LHCN-M2 (cell line): ENCODE measurements around the gene CDRT4. TPM values are rescaled to one million over a fixed set of nuclear protein-coding genes. Genes with fewer than 3 reads are reported as not detected.

Experiments
- DNase-seq: peaks from one replicate; pipeline ENCODE4 v3.0.0-alpha.2; 2012; ENCODE audit warnings: low read depth
- total RNA-seq: library from RNA; depleted of rRNA; stranded (reverse); fragments of >200 nt; gene quantifications from 2 replicates; pipeline ENCODE4 v1.2.3, GENCODE V29; 2014

The CDRT4 gene
- total RNA-seq, 1 experiment from 2014 or later, result not detected

- DNase-seq, result no peak
Measured at GRCh38 chr17:15431766-15432165, 35.7 kb downstream of the CDRT4 start.

DNA sequence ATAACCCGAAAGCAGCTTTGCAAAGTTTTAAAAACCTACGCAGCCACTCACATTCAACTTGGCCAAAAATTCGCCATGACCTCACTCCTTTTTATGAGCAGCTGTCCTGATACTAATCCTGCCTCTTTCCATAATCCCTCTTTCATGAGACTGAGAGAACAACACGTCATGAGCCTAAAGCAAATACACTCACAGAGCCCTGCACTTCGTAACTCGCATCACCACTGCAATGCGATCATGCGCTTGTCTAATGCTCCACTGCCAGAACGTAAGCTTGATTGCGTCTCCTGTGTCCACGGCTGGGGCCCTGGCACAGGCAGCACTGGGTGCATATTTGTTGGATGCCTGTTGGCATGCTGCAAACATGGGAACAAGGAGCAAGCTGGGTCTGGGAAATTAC is 36.2 kb downstream of the CDRT4 start:
- DNase-seq, result peak; percentile 81

DNA sequence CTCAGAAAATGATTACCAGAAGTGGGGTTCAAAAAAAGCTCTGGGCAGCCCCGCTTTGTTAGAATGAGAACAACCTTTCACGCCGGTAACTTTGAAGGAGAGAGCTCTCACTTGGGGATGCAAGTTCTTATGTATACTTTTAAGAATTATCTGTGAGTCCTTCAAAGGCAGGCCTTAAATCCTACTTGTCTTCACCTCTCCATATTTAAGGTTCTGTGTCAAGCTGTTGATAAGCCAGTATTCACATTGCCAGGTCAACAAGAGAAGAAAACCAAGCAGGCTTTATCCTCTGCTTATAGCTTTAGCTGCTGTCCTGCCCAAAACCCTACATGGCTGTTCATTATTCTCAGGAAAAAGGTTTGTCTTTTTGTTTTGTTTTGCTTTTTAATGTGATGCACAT is 42.9 kb downstream of the CDRT4 start:
- no peak for DNase-seq

GRCh38 chr17:15422392-15422965 is 44.9 kb downstream of the CDRT4 start:
- no peak for DNase-seq

- no peak for DNase-seq
Measured at GRCh38 chr17:15418781-15419180, 48.6 kb downstream of the CDRT4 start.

DNA sequence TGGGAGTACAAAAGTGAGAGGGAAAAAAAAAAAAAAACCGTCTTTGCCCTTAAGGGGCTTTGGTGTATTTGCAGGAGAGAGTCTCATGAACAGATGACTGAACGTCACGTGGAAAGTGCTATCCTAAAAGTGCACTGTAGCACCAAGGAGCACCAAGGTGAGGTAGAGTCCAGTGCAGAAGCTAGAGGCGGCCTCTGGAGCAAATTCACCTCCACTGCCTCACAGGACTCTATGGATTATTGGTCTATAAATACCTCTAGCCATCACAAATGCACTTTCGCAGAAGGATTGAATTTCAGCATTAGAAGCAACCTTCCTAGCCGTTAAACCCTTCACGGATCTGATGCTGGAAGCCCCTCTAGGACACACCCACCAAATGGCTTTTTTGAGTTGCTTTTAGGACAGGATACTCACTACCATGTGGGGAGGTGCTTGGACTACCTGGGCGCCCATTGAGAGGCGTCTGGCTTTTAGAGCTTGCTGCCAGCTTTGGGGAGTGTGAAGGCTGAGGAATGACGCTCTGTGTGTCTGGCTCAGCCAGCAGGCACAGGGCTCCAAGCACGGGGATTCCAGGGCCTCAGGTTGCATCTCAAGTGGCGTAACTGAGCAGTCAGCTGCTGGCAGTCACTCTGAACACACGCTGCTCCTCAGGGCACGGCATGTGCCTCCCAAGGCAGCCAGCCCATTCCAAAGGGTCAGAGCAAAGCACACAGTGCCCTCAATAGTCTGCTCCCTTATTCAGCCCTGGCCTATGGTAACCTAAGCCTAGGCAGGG is 52.7 kb downstream of the CDRT4 start:
- DNase-seq, result peak; percentile 46

DNA sequence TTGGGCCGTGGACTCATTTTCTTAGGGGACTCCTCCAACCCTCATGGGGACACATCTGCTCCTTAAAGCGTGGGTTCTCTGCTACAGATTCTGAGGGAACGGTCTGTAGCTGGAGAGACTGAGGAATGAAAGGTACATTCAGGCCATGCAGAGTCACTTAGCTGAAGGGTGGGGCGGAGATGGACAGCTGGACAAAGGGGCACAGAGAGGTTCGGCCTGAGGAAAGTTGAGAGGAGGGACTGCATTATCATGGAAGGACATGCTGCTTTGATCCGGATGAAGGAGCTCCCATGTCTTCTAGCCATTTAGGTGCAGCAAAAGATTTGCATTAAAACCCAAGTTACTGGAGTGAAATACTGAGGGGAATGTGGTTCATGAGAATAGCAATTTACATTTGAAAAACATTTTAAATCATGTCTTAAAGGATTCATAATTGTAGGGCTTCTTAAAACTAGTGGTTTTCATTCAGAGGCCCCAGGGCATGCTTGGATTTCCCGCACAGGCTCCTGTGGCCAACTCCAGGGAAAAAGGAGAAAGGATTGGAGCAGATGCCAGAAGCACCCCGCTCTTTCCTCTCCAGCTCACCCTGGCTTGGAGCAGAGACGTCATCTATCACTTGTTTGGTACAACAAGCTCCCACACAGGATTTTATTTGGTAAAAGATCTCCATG is 54.2 kb downstream of the CDRT4 start:
- DNase-seq, result no peak

DNA sequence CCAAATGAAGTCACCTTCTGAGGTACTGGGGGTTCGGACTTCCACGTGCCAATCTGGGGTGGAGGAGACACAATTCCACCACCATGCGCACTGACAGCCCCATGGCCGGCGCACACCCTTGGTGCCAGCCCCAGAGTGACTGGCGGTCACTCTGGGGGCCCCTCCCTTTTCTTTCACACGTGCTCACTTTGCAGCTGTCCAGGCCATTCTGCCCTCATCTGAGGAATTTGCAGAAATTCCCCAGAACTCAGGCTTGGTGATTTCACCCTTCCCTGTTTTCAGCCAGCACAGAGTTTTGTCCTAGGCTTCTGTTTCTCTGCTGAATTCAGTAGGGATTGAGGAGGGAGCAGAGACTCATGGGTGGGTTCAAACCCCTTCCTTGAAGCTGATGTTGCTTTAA is 54.8 kb downstream of the CDRT4 start:
- DNase-seq, result peak; percentile 83

- no peak for DNase-seq
Measured at GRCh38 chr17:15411384-15412198, 55.8 kb downstream of the CDRT4 start.

GRCh38 chr17:15409721-15410250 is 57.6 kb downstream of the CDRT4 start:
- DNase-seq, result peak; percentile 94

- no peak for DNase-seq
Measured at GRCh38 chr17:15408803-15409202, 58.6 kb downstream of the CDRT4 start.

GRCh38 chr17:15406081-15406480 is 61.3 kb downstream of the CDRT4 start:
- no peak for DNase-seq

- DNase-seq, result no peak
Measured at GRCh38 chr17:15405058-15405415, 62.4 kb downstream of the CDRT4 start.

DNA sequence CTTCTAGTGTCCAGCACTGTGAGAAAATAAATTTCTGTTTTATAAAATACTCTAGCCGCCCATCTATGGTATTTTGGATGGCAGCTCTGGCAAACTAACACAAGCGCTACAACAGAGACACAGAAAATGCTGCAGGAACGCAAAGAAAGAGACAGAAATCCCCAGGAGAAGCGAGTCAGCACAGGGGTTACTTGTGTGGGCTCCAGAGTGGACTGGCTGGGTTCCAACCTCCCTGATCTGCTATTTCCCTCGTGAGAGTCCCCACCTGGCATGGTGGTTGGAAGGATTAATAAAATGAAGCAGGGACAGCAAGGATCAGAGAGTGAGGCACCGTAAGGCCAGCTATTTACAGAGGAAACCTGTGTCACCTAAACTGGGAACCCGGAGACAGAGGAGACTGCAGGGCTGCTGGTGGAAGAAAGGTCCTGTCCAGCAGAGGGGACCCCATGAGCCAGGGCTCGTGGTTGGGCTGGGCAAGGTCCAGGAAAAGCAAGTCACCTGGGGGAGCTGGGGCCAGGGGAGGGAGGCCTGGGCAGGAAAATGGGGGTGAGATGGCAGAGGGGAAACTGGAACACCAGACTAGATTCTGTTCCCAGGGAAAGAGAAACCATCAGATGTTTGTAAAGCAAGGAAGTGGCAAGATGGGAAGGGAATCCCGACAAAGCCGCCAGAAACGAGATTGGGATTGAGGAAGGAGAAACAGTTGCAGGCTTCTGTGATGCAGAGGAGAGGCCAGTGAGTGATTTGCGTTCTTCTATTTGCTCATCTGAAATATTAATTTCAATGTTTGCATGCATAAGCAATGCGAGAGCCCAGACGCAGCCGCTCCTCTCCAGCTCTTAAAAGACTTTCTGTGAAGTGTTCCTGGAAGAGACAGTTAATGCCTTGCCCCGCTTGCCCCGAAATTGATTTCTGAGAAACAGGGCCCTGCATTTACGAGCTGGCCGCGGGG is 63.0 kb downstream of the CDRT4 start:
- DNase-seq, result peak; percentile 77

GRCh38 chr17:15403276-15403939 is 64.0 kb downstream of the CDRT4 start:
- no peak for DNase-seq

DNA sequence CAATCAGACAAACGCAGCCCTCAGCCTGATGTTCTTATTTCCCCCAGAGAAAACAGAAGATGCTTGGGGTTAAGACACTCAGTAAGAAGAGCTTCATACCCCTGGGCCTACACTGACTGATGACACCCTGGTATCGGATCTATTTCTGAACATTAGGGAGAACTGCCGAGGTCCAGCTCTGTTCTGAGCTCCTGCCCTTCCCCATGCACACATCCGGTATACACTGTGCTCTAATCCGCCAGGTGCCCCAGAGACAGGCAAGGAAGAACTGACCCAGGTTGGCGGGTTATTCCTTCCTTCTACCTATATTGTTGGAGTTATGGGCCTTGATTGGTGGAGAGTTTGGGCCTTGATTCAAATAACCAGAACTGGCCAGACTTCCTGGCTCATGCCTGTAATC is 68.0 kb downstream of the CDRT4 start:
- no peak for DNase-seq

DNA sequence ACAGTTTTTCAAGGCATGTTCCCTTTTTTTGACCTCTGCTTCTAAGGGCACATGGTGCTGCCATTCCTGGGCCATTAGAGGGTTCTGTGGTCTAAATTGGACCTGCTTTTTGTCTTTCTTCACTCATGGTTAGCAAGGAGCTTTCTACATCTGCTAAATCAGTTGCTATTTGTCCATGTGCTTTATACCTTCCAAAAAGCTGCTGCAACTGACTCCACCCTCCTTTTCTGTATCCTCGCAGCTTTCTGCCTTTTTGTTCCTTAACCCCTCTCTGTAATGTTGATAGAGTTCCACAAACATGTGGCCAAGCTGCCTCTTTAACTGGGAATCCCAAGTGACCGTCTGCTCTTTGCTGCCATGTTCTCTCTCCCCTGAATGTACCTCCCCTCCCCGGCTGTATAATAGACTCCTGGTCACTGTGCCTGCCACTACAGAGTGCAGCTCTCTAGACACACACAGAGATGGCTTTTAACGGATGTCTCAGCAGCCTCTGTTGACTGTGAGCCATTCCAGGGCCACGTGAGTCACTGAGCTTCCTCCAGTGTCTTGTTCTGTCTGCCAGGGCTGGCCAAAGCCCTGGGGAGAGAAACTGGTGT is 68.6 kb downstream of the CDRT4 start:
- DNase-seq, result peak; percentile 60

- peak; percentile 88 for DNase-seq
Measured at GRCh38 chr17:15398291-15398690, 69.1 kb downstream of the CDRT4 start.

- no peak for DNase-seq
Measured at GRCh38 chr17:15397620-15398019, 69.8 kb downstream of the CDRT4 start.

DNA sequence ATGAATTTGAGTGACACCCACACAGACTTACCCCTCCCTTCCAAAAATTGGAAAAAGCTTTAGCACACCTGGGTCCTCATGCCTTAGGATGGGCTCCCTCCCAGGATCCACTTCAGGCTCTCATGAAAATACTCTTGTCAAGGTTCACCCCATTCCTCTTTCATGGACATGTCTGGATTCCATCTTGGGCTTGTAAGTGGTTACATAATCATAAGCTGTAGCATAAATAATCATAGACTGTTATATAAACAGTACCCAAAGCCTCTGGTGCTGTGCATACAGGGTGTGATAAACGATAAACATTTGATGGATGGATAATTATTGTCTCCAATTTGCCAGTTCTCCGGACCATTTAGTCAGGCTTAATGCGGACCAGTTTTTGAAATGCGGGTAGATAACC is 72.3 kb downstream of the CDRT4 start:
- DNase-seq, result no peak
